Measurements from ENCODE around the gene CCN5.

GRCh38 chr20:44690781-44691423 is 24.3 kb upstream of the CCN5 start:
- TF ChIP-seq, protein P1, sequence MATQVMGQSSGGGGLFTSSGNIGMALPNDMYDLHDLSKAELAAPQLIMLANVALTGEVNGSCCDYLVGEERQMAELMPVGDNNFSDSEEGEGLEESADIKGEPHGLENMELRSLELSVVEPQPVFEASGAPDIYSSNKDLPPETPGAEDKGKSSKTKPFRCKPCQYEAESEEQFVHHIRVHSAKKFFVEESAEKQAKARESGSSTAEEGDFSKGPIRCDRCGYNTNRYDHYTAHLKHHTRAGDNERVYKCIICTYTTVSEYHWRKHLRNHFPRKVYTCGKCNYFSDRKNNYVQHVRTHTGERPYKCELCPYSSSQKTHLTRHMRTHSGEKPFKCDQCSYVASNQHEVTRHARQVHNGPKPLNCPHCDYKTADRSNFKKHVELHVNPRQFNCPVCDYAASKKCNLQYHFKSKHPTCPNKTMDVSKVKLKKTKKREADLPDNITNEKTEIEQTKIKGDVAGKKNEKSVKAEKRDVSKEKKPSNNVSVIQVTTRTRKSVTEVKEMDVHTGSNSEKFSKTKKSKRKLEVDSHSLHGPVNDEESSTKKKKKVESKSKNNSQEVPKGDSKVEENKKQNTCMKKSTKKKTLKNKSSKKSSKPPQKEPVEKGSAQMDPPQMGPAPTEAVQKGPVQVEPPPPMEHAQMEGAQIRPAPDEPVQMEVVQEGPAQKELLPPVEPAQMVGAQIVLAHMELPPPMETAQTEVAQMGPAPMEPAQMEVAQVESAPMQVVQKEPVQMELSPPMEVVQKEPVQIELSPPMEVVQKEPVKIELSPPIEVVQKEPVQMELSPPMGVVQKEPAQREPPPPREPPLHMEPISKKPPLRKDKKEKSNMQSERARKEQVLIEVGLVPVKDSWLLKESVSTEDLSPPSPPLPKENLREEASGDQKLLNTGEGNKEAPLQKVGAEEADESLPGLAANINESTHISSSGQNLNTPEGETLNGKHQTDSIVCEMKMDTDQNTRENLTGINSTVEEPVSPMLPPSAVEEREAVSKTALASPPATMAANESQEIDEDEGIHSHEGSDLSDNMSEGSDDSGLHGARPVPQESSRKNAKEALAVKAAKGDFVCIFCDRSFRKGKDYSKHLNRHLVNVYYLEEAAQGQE (IDR thresholded peaks at IDR 0.05; ENCODE audit: insufficient replicate concordance, low read depth) = no peak
- no peak for TF ChIP-seq SPI1 (IDR thresholded peaks at IDR 0.05; ENCODE audit: borderline replicate concordance, low read depth)
- TF ChIP-seq, protein P2, sequence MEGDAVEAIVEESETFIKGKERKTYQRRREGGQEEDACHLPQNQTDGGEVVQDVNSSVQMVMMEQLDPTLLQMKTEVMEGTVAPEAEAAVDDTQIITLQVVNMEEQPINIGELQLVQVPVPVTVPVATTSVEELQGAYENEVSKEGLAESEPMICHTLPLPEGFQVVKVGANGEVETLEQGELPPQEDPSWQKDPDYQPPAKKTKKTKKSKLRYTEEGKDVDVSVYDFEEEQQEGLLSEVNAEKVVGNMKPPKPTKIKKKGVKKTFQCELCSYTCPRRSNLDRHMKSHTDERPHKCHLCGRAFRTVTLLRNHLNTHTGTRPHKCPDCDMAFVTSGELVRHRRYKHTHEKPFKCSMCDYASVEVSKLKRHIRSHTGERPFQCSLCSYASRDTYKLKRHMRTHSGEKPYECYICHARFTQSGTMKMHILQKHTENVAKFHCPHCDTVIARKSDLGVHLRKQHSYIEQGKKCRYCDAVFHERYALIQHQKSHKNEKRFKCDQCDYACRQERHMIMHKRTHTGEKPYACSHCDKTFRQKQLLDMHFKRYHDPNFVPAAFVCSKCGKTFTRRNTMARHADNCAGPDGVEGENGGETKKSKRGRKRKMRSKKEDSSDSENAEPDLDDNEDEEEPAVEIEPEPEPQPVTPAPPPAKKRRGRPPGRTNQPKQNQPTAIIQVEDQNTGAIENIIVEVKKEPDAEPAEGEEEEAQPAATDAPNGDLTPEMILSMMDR (IDR thresholded peaks at IDR 0.05; ENCODE audit: insufficient read depth, low read length) = no peak

Data from HL-60 (cell line).